HG02973 (cell line): Measurements from ENCODE around the gene BSND.

Source experiments
- ATAC-seq: cut with Tn5 transposase; IDR thresholded peaks from one replicate; pipeline ENCODE4 v1.9.1; 2021; ENCODE audit warnings: moderate library complexity; ENCODE audit not compliant: unreplicated experiment

Gene BSND

DNA sequence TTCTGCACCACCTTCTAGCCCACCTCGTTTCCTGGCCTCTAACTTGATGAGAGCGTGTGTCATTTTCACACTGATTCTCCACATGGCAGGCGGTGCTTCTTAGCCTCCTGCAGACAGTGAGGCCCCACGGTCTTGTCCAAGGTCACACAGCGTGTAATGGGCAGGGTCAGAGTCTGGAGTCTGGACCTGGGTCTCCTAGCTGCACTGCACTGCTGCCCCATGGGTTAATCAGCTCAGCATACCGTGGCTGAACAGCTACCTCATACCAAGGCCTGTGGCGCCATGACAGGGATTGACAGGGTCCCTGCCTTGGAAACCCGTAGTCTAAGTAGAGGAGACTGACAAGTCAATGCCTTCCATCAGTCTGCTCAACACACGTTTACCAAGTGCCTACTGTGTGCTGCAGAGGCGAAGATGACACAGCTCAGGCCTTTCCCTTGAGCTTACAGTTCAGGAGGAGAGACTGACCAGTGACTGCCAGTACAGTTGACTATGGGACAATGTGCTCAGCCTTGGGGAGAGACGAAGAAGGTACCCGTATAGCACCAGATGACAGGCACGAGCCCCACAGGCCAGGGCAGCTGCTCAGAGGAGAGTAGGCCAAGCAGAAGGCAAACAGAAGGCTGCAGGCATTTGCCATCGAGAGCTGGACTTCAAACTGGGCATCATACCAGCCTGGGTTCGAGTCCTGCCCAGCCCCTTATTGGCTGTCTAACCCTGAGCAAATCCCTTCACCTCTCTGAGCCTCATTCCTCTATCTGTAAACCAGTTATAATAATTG, 46.1 kb downstream of the BSND start:
- ATAC-seq: no peak

- ATAC-seq: no peak
Measured at GRCh38 chr1:55045430-55045829, 46.7 kb downstream of the BSND start.

GRCh38 chr1:55046871-55047270, 48.1 kb downstream of the BSND start:
- ATAC-seq: no peak

- ATAC-seq: no peak
Measured at GRCh38 chr1:55047611-55048010, 48.9 kb downstream of the BSND start.

- no peak for ATAC-seq
Measured at GRCh38 chr1:55048453-55049270, 49.9 kb downstream of the BSND start.

GRCh38 chr1:55049271-55049913, 50.7 kb downstream of the BSND start:
- ATAC-seq: no peak

- no peak for ATAC-seq
Measured at GRCh38 chr1:55049914-55050278, 51.2 kb downstream of the BSND start.

- ATAC-seq: no peak
Measured at GRCh38 chr1:55050283-55050682, 51.5 kb downstream of the BSND start.

- ATAC-seq: no peak
Measured at GRCh38 chr1:55051169-55051568, 52.4 kb downstream of the BSND start.

DNA sequence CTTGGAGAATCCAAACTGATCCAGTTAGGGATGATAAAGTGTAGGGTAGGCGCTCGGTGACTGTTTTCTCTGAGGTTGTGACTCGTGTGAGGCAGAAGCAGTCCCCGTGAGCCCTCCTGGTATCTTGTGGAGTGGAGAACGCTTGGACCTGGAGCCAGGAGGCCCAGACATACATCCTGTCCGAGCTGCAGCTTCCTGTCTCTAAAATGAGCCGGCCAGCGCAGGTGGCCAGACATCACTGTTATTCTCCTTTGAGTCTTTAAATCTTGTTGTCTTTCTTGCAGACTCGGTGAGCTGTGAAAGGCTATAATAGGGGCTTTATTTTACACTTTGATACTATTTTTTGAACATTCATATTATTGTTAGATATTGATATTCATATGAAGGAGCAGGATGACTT, 52.9 kb downstream of the BSND start:
- ATAC-seq: no peak

GRCh38 chr1:55052221-55053142, 53.7 kb downstream of the BSND start:
- no peak for ATAC-seq

- ATAC-seq: no peak
Measured at GRCh38 chr1:55053265-55053954, 54.7 kb downstream of the BSND start.

GRCh38 chr1:55054396-55054795, 55.7 kb downstream of the BSND start:
- ATAC-seq: no peak

GRCh38 chr1:55055084-55055882, 56.5 kb downstream of the BSND start:
- no peak for ATAC-seq

GRCh38 chr1:55055951-55056631, 57.4 kb downstream of the BSND start:
- ATAC-seq: no peak

DNA sequence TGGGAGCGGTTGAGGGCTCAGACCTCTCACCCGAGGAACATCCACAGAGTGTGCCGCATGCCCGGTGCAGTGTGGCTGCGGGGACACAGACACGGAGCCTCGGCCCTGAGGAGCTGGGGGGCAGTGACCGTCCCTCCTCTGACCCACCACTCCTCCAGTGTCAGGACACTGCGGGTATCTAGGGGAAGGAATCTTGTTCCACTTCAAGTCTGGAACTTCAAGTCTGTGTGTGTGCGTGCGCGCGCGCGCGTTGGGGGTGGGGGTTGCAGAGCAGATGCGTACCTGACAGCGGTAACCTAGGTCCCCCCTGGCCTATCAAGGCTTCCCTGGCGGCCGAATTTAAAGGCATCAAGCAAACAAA, 57.9 kb downstream of the BSND start:
- ATAC-seq: no peak

DNA sequence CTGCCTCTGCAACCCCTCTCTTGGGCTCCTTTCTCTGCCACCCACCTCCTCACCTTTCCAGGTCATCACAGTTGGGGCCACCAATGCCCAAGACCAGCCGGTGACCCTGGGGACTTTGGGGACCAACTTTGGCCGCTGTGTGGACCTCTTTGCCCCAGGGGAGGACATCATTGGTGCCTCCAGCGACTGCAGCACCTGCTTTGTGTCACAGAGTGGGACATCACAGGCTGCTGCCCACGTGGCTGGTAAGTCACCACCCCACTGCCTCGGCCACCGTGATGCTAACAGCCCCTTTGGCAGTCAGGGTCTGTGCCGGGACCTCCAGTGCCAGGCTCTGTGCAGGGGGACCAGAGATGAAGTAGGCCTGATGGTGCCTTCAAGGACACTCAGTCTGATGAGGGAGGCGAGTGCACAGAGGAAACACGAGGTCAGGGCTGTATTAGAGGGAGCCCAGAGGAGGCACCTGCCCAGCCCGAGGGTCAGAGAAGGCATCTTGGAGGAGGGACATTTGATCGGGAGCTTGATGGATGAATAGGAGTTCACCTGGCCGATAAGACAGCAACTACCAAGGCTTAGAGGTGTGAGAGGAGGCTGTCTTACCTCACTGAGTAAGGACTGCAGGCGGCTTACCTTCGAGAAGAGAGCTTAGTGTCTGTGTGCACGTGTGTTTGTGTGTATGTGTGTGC, 58.7 kb downstream of the BSND start:
- ATAC-seq: no peak

GRCh38 chr1:55057956-55058298, 59.2 kb downstream of the BSND start:
- no peak for ATAC-seq
